OCI-M2 (cell line): Measurements from ENCODE around the gene CBARP.

Experiments used
- DNase-seq: peaks from one replicate; lab custom pipeline; 2025; ENCODE audit not compliant: unreplicated experiment; lab: John Stamatoyannopoulos, UW

CBARP gene

GRCh38 chr19:1228161-1228957, 9.4 kb downstream of the CBARP start:
- DNase-seq, result no peak

GRCh38 chr19:1227304-1228054, 10.3 kb downstream of the CBARP start:
- DNase-seq, result no peak

- DNase-seq, result no peak
These were observed 11.1 kb downstream of the CBARP start for GRCh38 chr19:1226522-1227303.

- DNase-seq, result no peak
These were observed 11.6 kb downstream of the CBARP start for GRCh38 chr19:1226227-1226518.

- no peak for DNase-seq
These were observed 12.2 kb downstream of the CBARP start for GRCh38 chr19:1225440-1226226.

GRCh38 chr19:1224847-1225246, 13.0 kb downstream of the CBARP start:
- no peak for DNase-seq

- DNase-seq, result no peak
These were observed 13.6 kb downstream of the CBARP start for GRCh38 chr19:1224047-1224825.

DNA sequence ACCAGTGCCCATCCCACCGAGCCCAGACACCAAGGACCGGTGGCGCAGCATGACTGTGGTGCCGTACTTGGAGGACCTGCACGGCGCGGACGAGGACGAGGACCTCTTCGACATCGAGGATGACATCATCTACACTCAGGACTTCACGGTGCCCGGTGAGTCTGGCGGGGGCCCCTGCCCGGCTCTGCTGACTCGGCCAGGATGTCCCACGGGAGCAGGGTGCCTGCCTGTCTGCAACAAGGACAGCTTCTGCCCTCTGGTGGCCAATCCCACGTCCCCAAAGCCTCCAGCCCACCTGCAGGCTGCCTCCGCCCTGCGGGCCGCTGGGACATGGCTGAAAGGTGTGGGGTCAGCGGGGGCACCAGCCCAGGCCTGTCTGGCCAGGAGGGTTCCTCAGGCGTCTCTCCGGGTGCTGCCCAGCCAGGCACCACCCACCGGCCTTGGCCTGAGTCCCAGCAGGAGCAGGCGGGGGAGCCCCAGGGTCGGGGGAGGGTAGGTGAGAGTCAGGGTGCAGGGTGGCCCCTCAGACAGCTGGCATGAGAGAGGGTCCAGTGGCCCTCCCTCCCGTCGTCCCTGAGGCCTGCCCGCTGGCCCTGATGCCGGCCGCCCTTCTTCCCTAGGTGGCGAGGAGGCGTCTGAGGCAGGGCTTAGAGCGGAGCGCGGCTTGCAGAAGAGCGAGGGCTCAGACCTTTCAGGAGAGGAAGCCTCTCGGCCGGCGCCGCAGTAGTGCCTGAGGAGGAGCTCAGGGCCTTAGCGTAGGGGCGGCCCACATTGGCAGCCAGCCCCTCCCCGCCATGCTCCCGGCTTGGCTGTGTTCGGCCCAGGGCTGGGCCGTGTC, 14.6 kb downstream of the CBARP start:
- DNase-seq, result no peak

DNA sequence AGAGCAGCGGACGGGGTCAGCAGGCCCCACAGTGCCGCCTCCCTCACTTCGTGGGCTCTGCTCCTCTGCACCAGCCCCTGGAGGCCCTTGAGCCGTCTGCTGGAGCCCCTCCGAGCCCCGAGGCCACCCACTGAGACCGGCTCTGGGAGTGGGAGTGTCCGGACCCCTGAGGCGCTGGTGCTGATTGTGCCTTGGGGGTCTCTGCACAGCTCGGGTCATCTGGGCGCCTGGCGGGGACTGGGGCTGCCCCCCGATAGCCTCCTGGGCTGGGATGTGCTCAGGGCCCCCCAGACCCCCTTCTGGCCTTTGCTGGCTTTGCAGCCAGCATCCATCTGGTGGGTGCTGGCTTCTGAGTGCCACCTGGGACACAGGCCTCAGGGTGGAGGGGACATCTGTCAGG, 15.4 kb downstream of the CBARP start:
- no peak for DNase-seq

DNA sequence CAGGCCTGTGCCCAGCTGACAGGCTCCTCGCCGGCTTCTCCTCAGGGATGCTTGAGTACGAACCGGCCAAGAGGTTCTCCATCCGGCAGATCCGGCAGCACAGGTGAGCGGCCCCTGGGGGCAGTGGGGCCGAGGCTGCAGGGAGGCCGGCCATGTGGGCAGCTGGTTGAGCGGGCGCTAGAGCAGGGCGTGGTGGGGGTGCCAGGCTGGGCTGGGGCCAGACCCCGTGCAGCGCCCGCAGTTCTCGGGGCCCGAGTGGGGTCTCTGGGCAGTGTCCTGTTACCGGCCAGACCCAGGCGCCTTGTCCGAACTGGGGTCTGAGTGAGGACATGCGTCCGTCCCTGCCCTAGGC, 15.9 kb downstream of the CBARP start:
- DNase-seq, result no peak

- DNase-seq, result no peak
These were observed 16.6 kb downstream of the CBARP start for GRCh38 chr19:1220976-1221903.

- DNase-seq, result no peak
These were observed 17.3 kb downstream of the CBARP start for GRCh38 chr19:1220477-1220930.

DNA sequence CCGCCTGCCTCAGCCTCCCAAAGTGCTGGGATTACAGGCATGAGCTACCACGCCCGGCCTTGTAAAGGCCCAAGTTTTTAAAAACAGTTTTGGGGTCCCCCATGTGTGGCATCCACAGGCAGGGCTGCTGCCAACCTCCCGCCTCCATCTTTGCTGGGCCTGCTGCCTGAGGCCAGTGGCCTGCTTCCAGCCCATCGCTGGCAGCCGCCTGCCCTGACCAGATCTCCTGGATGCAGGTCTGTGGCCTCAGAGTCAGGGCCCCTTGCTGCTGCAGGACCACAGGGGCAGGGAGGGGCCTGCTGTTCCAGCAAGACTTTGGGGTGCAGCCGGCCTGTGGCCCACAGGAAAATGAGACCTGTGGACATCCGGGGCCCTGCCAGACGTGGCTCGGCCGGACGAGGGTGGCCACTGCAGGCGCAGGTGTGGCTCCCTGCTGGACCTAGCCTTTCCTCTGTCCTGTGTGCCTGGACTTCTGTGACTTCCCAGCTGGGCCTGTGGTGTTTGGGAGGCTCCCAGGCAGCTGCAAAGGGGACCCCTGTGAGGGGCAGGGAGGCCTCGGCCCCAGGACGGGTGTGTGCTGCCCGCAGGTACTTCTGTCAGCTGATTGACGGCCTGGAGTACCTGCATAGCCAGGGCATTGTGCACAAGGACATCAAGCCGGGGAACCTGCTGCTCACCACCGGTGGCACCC, 17.9 kb downstream of the CBARP start:
- DNase-seq, result no peak

DNA sequence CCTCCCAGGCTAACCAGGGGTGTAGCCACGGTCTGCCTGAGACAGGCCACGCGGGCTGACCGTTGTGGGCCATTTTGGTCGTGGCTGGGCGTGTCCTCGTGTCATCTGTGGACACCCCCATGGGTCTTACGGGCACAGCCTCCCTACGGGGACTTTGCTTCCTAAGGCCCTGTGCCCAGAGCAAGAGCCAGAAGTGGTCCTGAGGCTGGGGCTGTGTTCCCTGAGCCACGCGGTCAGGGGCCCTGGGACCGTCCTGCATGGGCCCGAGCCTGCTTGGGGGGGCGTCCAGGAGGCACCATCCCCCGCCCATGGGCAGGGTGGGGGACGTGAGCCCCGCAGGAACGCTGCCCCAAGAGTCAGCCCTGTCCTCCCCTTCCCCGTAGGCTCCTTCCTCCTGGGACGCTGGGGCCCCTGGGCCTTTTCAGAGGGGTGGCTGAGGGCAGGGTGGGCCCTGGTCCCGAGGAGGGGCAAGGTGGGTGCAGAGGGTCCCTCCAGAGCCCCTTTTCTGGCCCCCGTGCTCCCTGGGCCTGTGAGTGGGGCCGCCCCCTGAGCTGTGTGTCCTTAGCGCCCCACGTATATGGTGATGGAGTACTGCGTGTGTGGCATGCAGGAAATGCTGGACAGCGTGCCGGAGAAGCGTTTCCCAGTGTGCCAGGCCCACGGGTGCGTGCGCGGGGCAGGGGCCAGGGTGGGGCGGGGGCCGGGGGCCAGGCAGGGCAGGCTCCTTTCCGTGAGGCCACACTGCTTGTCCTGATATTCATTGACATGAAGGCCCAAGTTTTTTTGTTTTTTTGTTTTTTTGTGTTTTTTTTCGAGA, 18.8 kb downstream of the CBARP start:
- DNase-seq, result no peak

DNA sequence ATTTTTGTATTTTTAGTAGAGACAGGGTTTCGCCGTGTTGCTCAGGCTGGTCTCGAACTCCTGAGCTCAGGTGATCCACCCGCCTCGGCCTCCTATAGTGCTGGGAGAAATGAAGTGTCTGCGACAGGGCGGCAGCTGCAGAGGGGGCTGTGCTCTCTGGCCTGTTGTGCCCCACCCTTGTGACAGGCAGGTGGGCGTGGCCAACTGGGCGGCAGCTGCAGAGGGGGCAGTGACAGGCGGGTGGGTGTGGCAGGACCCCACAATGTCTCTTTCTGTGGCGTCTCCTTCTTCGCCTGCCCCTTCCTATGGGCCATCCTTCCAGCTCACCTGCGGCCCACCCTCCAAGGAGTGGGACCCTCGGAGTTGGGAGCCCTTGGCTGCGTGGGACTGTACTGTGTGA, 20.4 kb downstream of the CBARP start:
- no peak for DNase-seq

- no peak for DNase-seq
These were observed 21.0 kb downstream of the CBARP start for GRCh38 chr19:1216756-1217155.
